Chondrocyte (in vitro differentiated cells): ENCODE data around the gene COX8A. TPM values are rescaled to one million over a fixed set of nuclear protein-coding genes. Genes with fewer than 3 reads are reported as not detected.

Experiments
- DNase-seq: peaks from one replicate; pipeline ENCODE4 v3.0.0; 2021; ENCODE audit warnings: mixed read lengths, low spot score
- H3K27ac Mint-ChIP-seq: one replicate; pipeline ENCODE4 v1.8.0; 2021; ENCODE audit warnings: mild to moderate bottlenecking, moderate library complexity, mixed read lengths; ENCODE audit not compliant: unreplicated experiment
- H3K27me3 Mint-ChIP-seq: 2 replicates; pipeline ENCODE4 v1.8.0; 2021; ENCODE audit warnings: low read depth, mixed read lengths
- H3K36me3 Mint-ChIP-seq: 2 replicates; pipeline ENCODE4 v1.8.0; 2021; ENCODE audit warnings: low read depth, mixed read lengths
- H3K4me1 Mint-ChIP-seq: 2 replicates; pipeline ENCODE4 v1.8.0; 2021; ENCODE audit warnings: low read depth, mild to moderate bottlenecking, mixed read lengths
- H3K4me3 Mint-ChIP-seq: one replicate; pipeline ENCODE4 v1.8.0; 2021; ENCODE audit warnings: mild to moderate bottlenecking, moderate library complexity, mixed read lengths; ENCODE audit not compliant: unreplicated experiment
- H3K9me3 Mint-ChIP-seq: 2 replicates; pipeline ENCODE4 v1.8.0; 2021; ENCODE audit warnings: low read depth, mixed read lengths
- CTCF ChIP-seq: fragments of 200-600 bp; sonication (generic); IDR thresholded peaks from 2 replicates; pipeline ENCODE4 v1.5.0; 2021; ENCODE audit warnings: antibody characterized with exemption, mild to moderate bottlenecking, moderate library complexity
- total RNA-seq: library from RNA; stranded (reverse); gene quantifications from 3 replicates; pipeline ENCODE4 v1.2.1, GENCODE V29; 2021

Gene COX8A
- total RNA-seq, 1 donor from 2014 or later = 245 TPM

GRCh38 chr11:64004590-64004984 lies 30.2 kb downstream of the COX8A start:
- peaks cover 23% of the 10 kb centered on the region for H3K4me1 Mint-ChIP-seq
- no peak overlapping the region for H3K27ac Mint-ChIP-seq
- no peaks in the 10 kb centered on the region for H3K9me3 Mint-ChIP-seq
- no peaks in the 10 kb centered on the region for H3K36me3 Mint-ChIP-seq
- no peak for TF ChIP-seq CTCF
- H3K4me3 Mint-ChIP-seq = no peak overlapping the region
- no peaks in the 10 kb centered on the region for H3K27me3 Mint-ChIP-seq
- no peak for DNase-seq

- H3K27ac Mint-ChIP-seq = no peak overlapping the region
- DNase-seq = no peak
- no peaks in the 10 kb centered on the region for H3K27me3 Mint-ChIP-seq
- H3K4me1 Mint-ChIP-seq = peaks cover 20% of the 10 kb centered on the region
- no peak overlapping the region for H3K4me3 Mint-ChIP-seq
- no peak for TF ChIP-seq CTCF
- H3K9me3 Mint-ChIP-seq = no peaks in the 10 kb centered on the region
- no peaks in the 10 kb centered on the region for H3K36me3 Mint-ChIP-seq
These were observed 31.3 kb downstream of the COX8A start for GRCh38 chr11:64005691-64006090.

GRCh38 chr11:64006398-64006797 lies 32.0 kb downstream of the COX8A start:
- no peak overlapping the region for H3K4me3 Mint-ChIP-seq
- no peaks in the 10 kb centered on the region for H3K36me3 Mint-ChIP-seq
- no peak for TF ChIP-seq CTCF
- DNase-seq = no peak
- peaks cover 20% of the 10 kb centered on the region for H3K4me1 Mint-ChIP-seq
- no peak overlapping the region for H3K27ac Mint-ChIP-seq
- H3K9me3 Mint-ChIP-seq = no peaks in the 10 kb centered on the region
- no peaks in the 10 kb centered on the region for H3K27me3 Mint-ChIP-seq

- peak overlapping the region; percentile 64 for H3K4me3 Mint-ChIP-seq
- DNase-seq = no peak
- H3K27me3 Mint-ChIP-seq = no peaks in the 10 kb centered on the region
- H3K9me3 Mint-ChIP-seq = no peaks in the 10 kb centered on the region
- H3K4me1 Mint-ChIP-seq = peaks cover 15% of the 10 kb centered on the region
- no peak for TF ChIP-seq CTCF
- no peak overlapping the region for H3K27ac Mint-ChIP-seq
- H3K36me3 Mint-ChIP-seq = no peaks in the 10 kb centered on the region
These were observed 32.8 kb downstream of the COX8A start for GRCh38 chr11:64007160-64007628.

GRCh38 chr11:64007629-64008282 lies 33.3 kb downstream of the COX8A start:
- Mint-ChIP-seq H3K4me3 (peak overlapping the region; percentile 64), H3K9me3 (no peaks in the 10 kb centered on the region), H3K36me3 (no peaks in the 10 kb centered on the region), H3K27ac (no peak overlapping the region), H3K27me3 (no peaks in the 10 kb centered on the region), H3K4me1 (peaks cover 15% of the 10 kb centered on the region)
- peak; percentile 48 for TF ChIP-seq CTCF
- peak; percentile 82 for DNase-seq
